GM18505 (cell line): ENCODE results near the gene CTSD.

Experiments used
- ATAC-seq: cut with Tn5 transposase; IDR thresholded peaks from one replicate; pipeline ENCODE4 v1.9.1; 2021; ENCODE audit not compliant: unreplicated experiment
- POLR2A ChIP-seq: IDR thresholded peaks from 4 replicates; pipeline ENCODE4 v1.6.1; 2011; ENCODE audit warnings: borderline replicate concordance; ENCODE audit not compliant: insufficient read depth, insufficient read length; ENCODE audit errors: extremely low read depth

CTSD gene

GRCh38 chr11:1750481-1750839 lies 13.3 kb downstream of the CTSD start, which contains the start of gene IFITM10:
Gene IFITM10, minus strand, starts transcription at chr11:1750595. Its CDS starts 153 bp downstream, at chr11:1750442.
- no peak for ATAC-seq
- TF ChIP-seq POLR2A, result no peak

- no peak for ATAC-seq
Measured at GRCh38 chr11:1749395-1750351, 14.1 kb downstream of the CTSD start.

GRCh38 chr11:1748636-1749394 lies 14.9 kb downstream of the CTSD start:
- no peak for ATAC-seq
- no peak for TF ChIP-seq POLR2A

More at GRCh38 chr11:1749395-1750351, 14.1 kb downstream of the CTSD start:
- no peak for TF ChIP-seq POLR2A

- no peak for TF ChIP-seq POLR2A
- no peak for ATAC-seq
Measured at GRCh38 chr11:1747753-1748635, 15.7 kb downstream of the CTSD start.

GRCh38 chr11:1746956-1747752 lies 16.6 kb downstream of the CTSD start:
- TF ChIP-seq POLR2A, result no peak
- no peak for ATAC-seq

- TF ChIP-seq POLR2A, result no peak
- ATAC-seq, result no peak
Measured at GRCh38 chr11:1746511-1746931, 17.2 kb downstream of the CTSD start.

GRCh38 chr11:1745701-1746320 lies 17.9 kb downstream of the CTSD start:
- no peak for ATAC-seq
- no peak for TF ChIP-seq POLR2A

- TF ChIP-seq POLR2A, result no peak
- no peak for ATAC-seq
Measured at GRCh38 chr11:1744891-1745700, 18.6 kb downstream of the CTSD start.

GRCh38 chr11:1744137-1744886 lies 19.4 kb downstream of the CTSD start:
- TF ChIP-seq POLR2A, result no peak
- no peak for ATAC-seq

- no peak for ATAC-seq
Measured at GRCh38 chr11:1743585-1744136, 20.1 kb downstream of the CTSD start.

More at GRCh38 chr11:1743585-1744136, 20.1 kb downstream of the CTSD start:
- no peak for TF ChIP-seq POLR2A
